AG04450 (cell line): ENCODE data around the gene BRD4. TPM values are rescaled to one million over a fixed set of nuclear protein-coding genes. Genes with fewer than 3 reads are reported as not detected.
"Not testable (repeated sequence)": the region's sequence is repeated elsewhere in the genome, so short reads cannot be mapped to it uniquely, and the experiment has no call there.

ENCODE experiments used
- CTCF ChIA-PET: fragments of 300-600, 350-600 bp; formaldehyde crosslinking; extraction: SDS; loops from one replicate; lab custom pipeline; 2022; ENCODE audit warnings: antibody characterized with exemption, inconsistent platforms; lab: Charles Lee
- POLR2A ChIA-PET: fragments of 350-600 bp; formaldehyde crosslinking; extraction: SDS; loops from one replicate; lab custom pipeline; 2021; ENCODE audit warnings: antibody characterized with exemption, inconsistent platforms; lab: Yijun Ruan, JAX
- DNase-seq: peaks from one replicate; pipeline ENCODE4 v3.0.0-alpha.2; 2011; ENCODE audit warnings: low read depth, low spot score
- H3K27ac ChIP-seq: one replicate; pipeline ENCODE4 v1.5.1; 2012; ENCODE audit warnings: low read depth, low read length, control low read depth
- H3K27me3 ChIP-seq: one replicate; pipeline ENCODE4 v1.6.0; 2012; ENCODE audit warnings: low read length; ENCODE audit not compliant: control insufficient read depth, insufficient read depth
- H3K4me3 ChIP-seq: 2 replicates; pipeline ENCODE4 v1.5.1; 2011; ENCODE audit warnings: mild to moderate bottlenecking, low read depth, low read length, control low read depth
- H3K9me3 ChIP-seq: 2 replicates; pipeline ENCODE4 v1.5.1; 2012; ENCODE audit warnings: low read length; ENCODE audit not compliant: control insufficient read depth, insufficient read depth
- CTCF ChIP-seq: IDR thresholded peaks from 2 replicates; pipeline ENCODE4 v1.5.1; 2011; ENCODE audit warnings: low read depth, low read length, control low read depth, inconsistent platforms
- polyA plus RNA-seq: library from polyadenylated mRNA; depleted of rRNA; stranded (reverse); fragments of >200 nt; gene quantifications from 2 replicates; pipeline ENCODE4 v1.2.3, GENCODE V29; 2011

BRD4 gene
- polyA plus RNA-seq, 1 experiment = 7.8 TPM

- CTCF ChIA-PET = no interaction called here
- H3K27me3 ChIP-seq = no peaks in the 10 kb centered on the region
- H3K27ac ChIP-seq = no peak overlapping the region
- DNase-seq = no peak
- POLR2A ChIA-PET = no interaction called here
- no peak overlapping the region for H3K4me3 ChIP-seq
- no peak for TF ChIP-seq CTCF
- no peaks in the 10 kb centered on the region; the same call in 1 of the 2 replicates for H3K9me3 ChIP-seq
Measured at GRCh38 chr19:15369594-15369891, 37.2 kb upstream of the BRD4 start.

GRCh38 chr19:15368798-15369593 lies 36.7 kb upstream of the BRD4 start:
- H3K27me3 ChIP-seq = no peaks in the 10 kb centered on the region
- H3K9me3 ChIP-seq = no peaks in the 10 kb centered on the region; the same call in 1 of the 2 replicates
- CTCF ChIA-PET = no interaction called here
- no peak overlapping the region for H3K4me3 ChIP-seq
- TF ChIP-seq CTCF = no peak
- H3K27ac ChIP-seq = no peak overlapping the region
- no peak for DNase-seq
- POLR2A ChIA-PET = no interaction called here

GRCh38 chr19:15368051-15368632 lies 35.8 kb upstream of the BRD4 start:
- Histone ChIP-seq H3K4me3 (no peak overlapping the region), H3K27me3 (no peaks in the 10 kb centered on the region), H3K27ac (no peak overlapping the region), H3K9me3 (no peaks in the 10 kb centered on the region; the same call in 1 of the 2 replicates)
- no peak for DNase-seq
- CTCF ChIA-PET = no interaction called here
- TF ChIP-seq CTCF = no peak
- POLR2A ChIA-PET = no interaction called here

- Histone ChIP-seq H3K27ac (no peak overlapping the region), H3K4me3 (no peak overlapping the region), H3K27me3 (no peaks in the 10 kb centered on the region), H3K9me3 (no peaks in the 10 kb centered on the region)
- no peak for DNase-seq
- TF ChIP-seq CTCF = no peak
- POLR2A ChIA-PET = no interaction called here
- CTCF ChIA-PET = no interaction called here
Measured at GRCh38 chr19:15367439-15367838, 35.1 kb upstream of the BRD4 start.

GRCh38 chr19:15365264-15365663 lies 32.9 kb upstream of the BRD4 start:
- POLR2A ChIA-PET = no interaction called here
- H3K4me3 ChIP-seq = no peak overlapping the region
- TF ChIP-seq CTCF = no peak
- no peaks in the 10 kb centered on the region for H3K27me3 ChIP-seq
- CTCF ChIA-PET = no interaction called here
- no peak overlapping the region for H3K27ac ChIP-seq
- no peak for DNase-seq
- no peaks in the 10 kb centered on the region for H3K9me3 ChIP-seq

GRCh38 chr19:15363791-15364190 lies 31.5 kb upstream of the BRD4 start:
- H3K27me3 ChIP-seq, H3K27ac ChIP-seq, CTCF ChIA-PET, H3K4me3 ChIP-seq, H3K9me3 ChIP-seq, POLR2A ChIA-PET, DNase-seq: not testable (repeated sequence)

- H3K9me3 ChIP-seq, POLR2A ChIA-PET: not testable (repeated sequence)
Measured at GRCh38 chr19:15363048-15363447, 30.7 kb upstream of the BRD4 start.

More at GRCh38 chr19:15363048-15363447, 30.7 kb upstream of the BRD4 start:
- CTCF ChIA-PET, H3K27ac ChIP-seq, DNase-seq, H3K4me3 ChIP-seq, H3K27me3 ChIP-seq: not testable (repeated sequence)
